ENCODE data around the gene AKAP17A. TPM values are rescaled to one million over a fixed set of nuclear protein-coding genes. Genes with fewer than 3 reads are reported as not detected.

The AKAP17A gene
- total and polyA plus RNA-seq, 2 donors (not counting 1 experiment from before 2014, with no cell fraction given): 126 to 196 TPM

DNA sequence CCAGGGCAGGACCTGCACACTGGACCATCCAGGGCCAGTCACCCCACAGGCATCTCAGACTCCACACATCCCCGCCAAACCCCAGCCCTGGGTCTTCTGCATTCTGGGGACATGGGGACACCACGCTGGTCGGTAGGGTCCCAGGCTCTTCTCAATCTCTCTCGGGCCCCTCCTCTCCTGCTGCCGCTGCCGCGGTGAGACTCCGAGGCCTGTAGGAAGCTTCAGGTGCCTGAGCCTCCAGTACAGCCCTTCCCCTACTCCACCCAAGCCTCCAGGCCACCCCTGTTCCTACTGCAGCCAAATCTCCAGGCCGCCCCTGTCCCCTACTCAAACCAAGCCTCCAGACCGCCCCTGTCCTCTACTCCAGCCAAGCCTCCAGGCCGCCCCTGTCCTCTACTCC, 17.9 kb downstream of the AKAP17A start:
- WGBS (ENCODE audit: insufficient coverage): 93% methylated on average over 10 of the region's 11 CpGs

DNA sequence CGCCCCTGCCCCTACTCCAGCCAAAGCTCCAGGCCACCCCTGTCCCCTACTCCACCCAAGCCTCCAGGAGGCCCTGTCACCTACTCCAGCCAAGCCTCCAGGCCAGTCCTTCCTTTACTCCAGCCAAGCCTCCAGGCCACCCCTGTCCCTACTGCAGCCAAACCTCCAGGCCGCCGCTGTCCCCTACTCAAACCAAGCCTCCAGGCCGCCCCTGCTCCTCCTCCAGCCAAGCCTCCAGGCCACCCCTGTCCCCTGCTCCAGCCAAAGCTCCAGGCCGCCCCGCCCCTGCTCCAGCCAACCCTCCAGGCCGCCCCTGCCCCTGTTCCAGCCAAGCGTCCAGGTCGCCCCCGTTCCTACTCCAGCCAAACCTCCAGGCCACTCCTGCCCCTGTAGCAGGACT, 18.4 kb downstream of the AKAP17A start:
- DNase-seq (no peak), ATAC-seq (ENCODE audit: low read depth) (no peak)
- Histone ChIP-seq H3K4me2 (replicated peaks; ENCODE audit: low read depth, low read length, poor library complexity, severe bottlenecking) (no peak overlapping the region), H3K9me3 (ENCODE audit: control extremely low read depth in 1 of 3, control insufficient read depth in 2 of 3, insufficient read depth in 1 of 3, low read length in 2 of 3) (no peaks in the 10 kb centered on the region), H3K27ac (ENCODE audit: low read length in 2 of 2) (no peak overlapping the region), H3K4me3 (ENCODE audit: control extremely low read depth in 1 of 5, extremely low read depth in 1 of 5, insufficient read depth in 1 of 5, low read depth in 2 of 5, low read length in 4 of 5) (no peak overlapping the region), H2AFZ (ENCODE audit: insufficient read depth, low read depth, low read length, poor library complexity, severe bottlenecking) (no peak overlapping the region), H3K79me2 (ENCODE audit: control insufficient read depth, insufficient read depth, low read length) (no peaks in the 10 kb centered on the region), H3K9ac (ENCODE audit: low read length) (no peak overlapping the region), H3K36me3 (replicated peaks in 1 of 2; ENCODE audit: control extremely low read depth in 1 of 2, control insufficient read depth in 1 of 2, extremely low read depth in 1 of 2, insufficient read depth in 2 of 2, low read length in 1 of 2) (no peaks in the 10 kb centered on the region), H4K20me1 (ENCODE audit: control insufficient read depth, insufficient read depth, low read length, poor library complexity, severe bottlenecking) (no peaks in the 10 kb centered on the region), H3K27me3 (replicated peaks in 1 of 4; ENCODE audit: control extremely low read depth in 1 of 4, control insufficient read depth in 3 of 4, insufficient read depth in 4 of 4, low read length in 3 of 4) (peaks cover 0 to 3% (median 0%) of the 10 kb centered on the region in 4 experiments), H3K4me1 (ENCODE audit: control insufficient read depth in 2 of 2, insufficient read depth in 2 of 2, low read length in 2 of 2) (peaks cover 0 to 7% of the 10 kb centered on the region in 2 donors)
- CTCF ChIA-PET: no interaction called here
- Mint-ChIP-seq H3K4me1 (peaks cover 4% of the 10 kb centered on the region), H3K27ac (no peak overlapping the region), H3K27me3 (no peaks in the 10 kb centered on the region), H3K4me3 (no peak overlapping the region), H3K9me3 (ENCODE audit: insufficient read depth) (no peaks in the 10 kb centered on the region)
- intact Hi-C loops (cut with micrococcal nuclease): loop anchor here (5.0 kb wide), 1 partner anchor 38 kb away; no protein-coding TSS in a partner anchor
- TF ChIP-seq, protein P1, sequence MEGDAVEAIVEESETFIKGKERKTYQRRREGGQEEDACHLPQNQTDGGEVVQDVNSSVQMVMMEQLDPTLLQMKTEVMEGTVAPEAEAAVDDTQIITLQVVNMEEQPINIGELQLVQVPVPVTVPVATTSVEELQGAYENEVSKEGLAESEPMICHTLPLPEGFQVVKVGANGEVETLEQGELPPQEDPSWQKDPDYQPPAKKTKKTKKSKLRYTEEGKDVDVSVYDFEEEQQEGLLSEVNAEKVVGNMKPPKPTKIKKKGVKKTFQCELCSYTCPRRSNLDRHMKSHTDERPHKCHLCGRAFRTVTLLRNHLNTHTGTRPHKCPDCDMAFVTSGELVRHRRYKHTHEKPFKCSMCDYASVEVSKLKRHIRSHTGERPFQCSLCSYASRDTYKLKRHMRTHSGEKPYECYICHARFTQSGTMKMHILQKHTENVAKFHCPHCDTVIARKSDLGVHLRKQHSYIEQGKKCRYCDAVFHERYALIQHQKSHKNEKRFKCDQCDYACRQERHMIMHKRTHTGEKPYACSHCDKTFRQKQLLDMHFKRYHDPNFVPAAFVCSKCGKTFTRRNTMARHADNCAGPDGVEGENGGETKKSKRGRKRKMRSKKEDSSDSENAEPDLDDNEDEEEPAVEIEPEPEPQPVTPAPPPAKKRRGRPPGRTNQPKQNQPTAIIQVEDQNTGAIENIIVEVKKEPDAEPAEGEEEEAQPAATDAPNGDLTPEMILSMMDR (IDR thresholded peaks at IDR 0.05): no peak
- no peak for TF ChIP-seq EZH2 (IDR thresholded peaks at IDR 0.05; ENCODE audit: borderline replicate concordance, insufficient read depth, low read depth, low read length, poor library complexity, severe bottlenecking)
- 100% methylated on average over 4 of the region's 10 CpGs for WGBS (ENCODE audit: insufficient coverage)
- POLR2A ChIA-PET: no interaction called here

More for the DNA sequence above, 17.9 kb downstream of the AKAP17A start:
- Histone ChIP-seq H4K20me1 (ENCODE audit: control insufficient read depth, insufficient read depth, low read length, poor library complexity, severe bottlenecking) (no peaks in the 10 kb centered on the region), H3K4me3 (ENCODE audit: control extremely low read depth in 1 of 5, extremely low read depth in 1 of 5, insufficient read depth in 1 of 5, low read depth in 2 of 5, low read length in 4 of 5) (no peak overlapping the region), H3K36me3 (replicated peaks in 1 of 2; ENCODE audit: control extremely low read depth in 1 of 2, control insufficient read depth in 1 of 2, extremely low read depth in 1 of 2, insufficient read depth in 2 of 2, low read length in 1 of 2) (peaks cover 0 to 3% of the 10 kb centered on the region in 2 experiments), H3K9ac (ENCODE audit: low read length) (no peak overlapping the region), H3K9me3 (ENCODE audit: control extremely low read depth in 1 of 3, control insufficient read depth in 2 of 3, insufficient read depth in 1 of 3, low read length in 2 of 3) (no peaks in the 10 kb centered on the region), H3K27ac (ENCODE audit: low read length in 2 of 2) (no peak overlapping the region), H3K79me2 (ENCODE audit: control insufficient read depth, insufficient read depth, low read length) (no peaks in the 10 kb centered on the region), H3K27me3 (replicated peaks in 1 of 4; ENCODE audit: control extremely low read depth in 1 of 4, control insufficient read depth in 3 of 4, insufficient read depth in 4 of 4, low read length in 3 of 4) (no peaks in the 10 kb centered on the region), H2AFZ (ENCODE audit: insufficient read depth, low read depth, low read length, poor library complexity, severe bottlenecking) (no peak overlapping the region), H3K4me2 (replicated peaks; ENCODE audit: low read depth, low read length, poor library complexity, severe bottlenecking) (no peak overlapping the region), H3K4me1 (ENCODE audit: control insufficient read depth in 2 of 2, insufficient read depth in 2 of 2, low read length in 2 of 2) (peaks cover 0 to 7% of the 10 kb centered on the region in 2 donors)
- ChIA-PET POLR2A (no interaction called here), CTCF (no interaction called here)
- Mint-ChIP-seq H3K27me3 (no peaks in the 10 kb centered on the region), H3K27ac (no peak overlapping the region), H3K4me3 (no peak overlapping the region), H3K4me1 (peaks cover 4% of the 10 kb centered on the region), H3K9me3 (ENCODE audit: insufficient read depth) (no peaks in the 10 kb centered on the region)
- TF ChIP-seq, protein P1 (IDR thresholded peaks at IDR 0.05): no peak
- TF ChIP-seq EZH2 (IDR thresholded peaks at IDR 0.05; ENCODE audit: borderline replicate concordance, insufficient read depth, low read depth, low read length, poor library complexity, severe bottlenecking): no peak
- DNase-seq (no peak), ATAC-seq (ENCODE audit: low read depth) (no peak)
- intact Hi-C loops (cut with micrococcal nuclease): loop anchor here (5.0 kb wide), 1 partner anchor 38 kb away; no protein-coding TSS in a partner anchor

Data from B cell (primary cell).